Activated T-helper 1 cell treated with anti-CD3 and anti-CD28 coated beads, Interleukin-12 subunit alpha, Interleukin-12 subunit beta, Interleukin-2, Interleukin-4 antibody, amounts not matched to agents 30 ng/mL and 10 ng/mL and 1 ng/mL, durations not matched to agents 14 hours and 24 hours and 36 hours (primary cell): ENCODE data around the gene USP53. TPM values are rescaled to one million over a fixed set of nuclear protein-coding genes. Genes with fewer than 3 reads are reported as not detected.
"Not testable (repeated sequence)": the region's sequence is repeated elsewhere in the genome, so short reads cannot be mapped to it uniquely, and the experiment has no call there.

Source experiments
- DNase-seq: peaks from one replicate; pipeline ENCODE4 v3.0.0; 2021; ENCODE audit warnings: low spot score
- H3K27ac Mint-ChIP-seq: one replicate; pipeline ENCODE4 v1.8.0; 2021; ENCODE audit warnings: mild to moderate bottlenecking, mixed read lengths
- H3K27me3 Mint-ChIP-seq: one replicate; pipeline ENCODE4 v1.8.0; 2022; ENCODE audit warnings: mild to moderate bottlenecking, moderate library complexity, mixed read lengths; ENCODE audit not compliant: insufficient read depth
- H3K36me3 Mint-ChIP-seq: one replicate; pipeline ENCODE4 v1.8.0; 2021; ENCODE audit warnings: low read depth, mixed read lengths
- H3K4me1 Mint-ChIP-seq: one replicate; pipeline ENCODE4 v1.8.0; 2021; ENCODE audit warnings: low read depth, mixed read lengths
- H3K4me3 Mint-ChIP-seq: one replicate; pipeline ENCODE4 v1.8.0; 2021; ENCODE audit warnings: mild to moderate bottlenecking, moderate library complexity, mixed read lengths
- H3K9me3 Mint-ChIP-seq: one replicate; pipeline ENCODE4 v1.8.0; 2021; ENCODE audit warnings: mixed read lengths
- intact Hi-C: fragments of 100-400 bp; cut with micrococcal nuclease; formaldehyde crosslinking; loops from one replicate; pipeline ENCODE4 v1.15.1; 2024
- total RNA-seq: library from RNA; stranded (reverse); gene quantifications from 2 replicates; pipeline ENCODE4 v1.2.3, GENCODE V29; 2022

USP53 gene
- total RNA-seq, result 6.1 and 8.5 TPM in 2 replicates

- peak within 1 kb of the TSS; percentile 95 for H3K4me3 Mint-ChIP-seq
- peaks cover 39% of the 10 kb centered on the region for H3K4me1 Mint-ChIP-seq
- peak; percentile 90 for DNase-seq
- H3K27me3 Mint-ChIP-seq, result peaks cover 5% of the 10 kb centered on the region
- peak within 1 kb of the TSS; percentile 95 for H3K27ac Mint-ChIP-seq
- peaks cover 2% of the 10 kb centered on the region for H3K36me3 Mint-ChIP-seq
- intact Hi-C loops, result loop anchor here (1.0 to 5.0 kb wide), 7 partner anchors 26 to 527 kb away; partner anchors contain the start of genes METTL14 and SEC24D
- H3K9me3 Mint-ChIP-seq, result no peaks in the 10 kb centered on the region
Measured at GRCh38 chr4:119212234-119212963, at the start of gene USP53. Gene USP53, plus strand, starts transcription at chr4:119212713. Its CDS starts 27,047 bp downstream, at chr4:119239760.

GRCh38 chr4:119165767-119166166 lies 46.7 kb upstream of the USP53 start:
- no peaks in the 10 kb centered on the region for H3K9me3 Mint-ChIP-seq
- H3K36me3 Mint-ChIP-seq, result no peaks in the 10 kb centered on the region
- no peak for DNase-seq
- intact Hi-C loops, result no loop called here
- no peaks in the 10 kb centered on the region for H3K4me1 Mint-ChIP-seq
- no peak overlapping the region for H3K27ac Mint-ChIP-seq
- H3K4me3 Mint-ChIP-seq, result no peak overlapping the region
- H3K27me3 Mint-ChIP-seq, result no peaks in the 10 kb centered on the region

- H3K36me3 Mint-ChIP-seq, result no peaks in the 10 kb centered on the region
- no peaks in the 10 kb centered on the region for H3K4me1 Mint-ChIP-seq
- DNase-seq, result no peak
- H3K27ac Mint-ChIP-seq, result no peak overlapping the region
- H3K9me3 Mint-ChIP-seq, result no peaks in the 10 kb centered on the region
- H3K4me3 Mint-ChIP-seq, result no peak overlapping the region
- intact Hi-C loops, result no loop called here
- peaks cover 4% of the 10 kb centered on the region for H3K27me3 Mint-ChIP-seq
Measured at GRCh38 chr4:119170195-119170594, 42.3 kb upstream of the USP53 start.

DNA sequence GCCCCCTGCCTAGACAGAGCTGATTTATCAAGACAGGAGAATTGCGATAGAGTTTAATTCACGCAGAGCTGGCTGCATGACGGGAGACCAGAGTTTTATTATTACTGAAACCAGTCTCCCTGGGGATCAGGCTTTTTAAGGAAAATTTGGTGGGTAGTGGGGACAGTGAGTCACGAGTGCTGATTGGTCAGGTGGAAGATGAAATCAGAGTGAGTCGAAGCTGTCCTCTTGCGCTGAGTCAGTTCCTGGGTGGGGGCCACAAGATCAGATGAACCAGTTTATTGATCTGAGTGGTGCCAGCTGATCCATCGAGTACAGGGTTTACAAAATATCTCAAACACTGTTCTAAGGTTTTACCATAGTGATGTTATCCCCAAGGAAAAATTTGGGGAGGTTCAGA lies 40.3 kb upstream of the USP53 start:
- intact Hi-C loops, result no loop called here
- H3K27me3 Mint-ChIP-seq, result peaks cover 4% of the 10 kb centered on the region
- DNase-seq, result no peak
- H3K4me3 Mint-ChIP-seq, result no peak overlapping the region
- H3K36me3 Mint-ChIP-seq, result no peaks in the 10 kb centered on the region
- no peak overlapping the region for H3K27ac Mint-ChIP-seq
- no peaks in the 10 kb centered on the region for H3K4me1 Mint-ChIP-seq
- no peaks in the 10 kb centered on the region for H3K9me3 Mint-ChIP-seq

DNA sequence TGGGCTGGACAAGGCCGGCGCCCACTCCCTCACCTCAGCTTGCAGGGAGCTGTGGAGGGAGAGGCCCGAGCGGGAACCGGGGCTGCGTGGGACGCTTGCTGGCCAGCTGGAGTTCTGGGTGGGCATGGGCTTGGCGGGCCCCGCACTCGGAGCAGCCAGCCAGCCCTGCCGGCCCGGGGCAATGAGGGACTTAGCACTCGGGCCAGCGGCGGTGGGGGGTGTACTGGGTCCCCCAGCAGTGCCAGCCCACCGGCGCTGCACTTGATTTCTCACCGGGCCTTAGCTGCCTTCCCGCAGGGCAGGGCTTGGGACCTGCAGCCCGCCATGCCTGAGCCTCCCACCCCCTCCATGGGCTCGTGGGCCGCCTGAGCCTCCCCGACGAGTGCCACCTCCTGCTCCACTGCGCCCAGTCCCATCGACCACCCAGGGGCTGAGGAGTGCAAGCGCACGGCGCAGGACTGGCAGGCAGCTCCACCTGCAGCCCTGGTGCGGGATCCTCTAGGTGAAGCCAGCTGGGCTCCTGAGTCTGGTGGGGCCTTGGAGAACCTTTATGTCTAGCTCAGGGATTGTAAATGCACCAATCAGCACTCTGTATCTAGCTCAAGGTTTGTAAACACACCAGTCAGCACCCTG lies 38.7 kb upstream of the USP53 start:
- H3K36me3 Mint-ChIP-seq, DNase-seq, H3K9me3 Mint-ChIP-seq, H3K27me3 Mint-ChIP-seq, H3K4me1 Mint-ChIP-seq, intact Hi-C loops, H3K27ac Mint-ChIP-seq, H3K4me3 Mint-ChIP-seq: not testable (repeated sequence)

GRCh38 chr4:119179011-119179410 lies 33.5 kb upstream of the USP53 start:
- DNase-seq, result no peak
- intact Hi-C loops, result no loop called here
- peaks cover 7% of the 10 kb centered on the region for H3K27me3 Mint-ChIP-seq
- no peak overlapping the region for H3K4me3 Mint-ChIP-seq
- no peaks in the 10 kb centered on the region for H3K4me1 Mint-ChIP-seq
- H3K9me3 Mint-ChIP-seq, result no peaks in the 10 kb centered on the region
- H3K27ac Mint-ChIP-seq, result no peak overlapping the region
- no peaks in the 10 kb centered on the region for H3K36me3 Mint-ChIP-seq

GRCh38 chr4:119184128-119184527 lies 28.4 kb upstream of the USP53 start:
- no peak for DNase-seq
- H3K4me3 Mint-ChIP-seq, result no peak overlapping the region
- no peaks in the 10 kb centered on the region for H3K36me3 Mint-ChIP-seq
- intact Hi-C loops, result no loop called here
- no peak overlapping the region for H3K27ac Mint-ChIP-seq
- H3K27me3 Mint-ChIP-seq, result peaks cover 4% of the 10 kb centered on the region
- H3K9me3 Mint-ChIP-seq, result no peaks in the 10 kb centered on the region
- H3K4me1 Mint-ChIP-seq, result no peaks in the 10 kb centered on the region

- intact Hi-C loops, result no loop called here
- no peak overlapping the region for H3K27ac Mint-ChIP-seq
- DNase-seq, result no peak
- peaks cover 4% of the 10 kb centered on the region for H3K27me3 Mint-ChIP-seq
- H3K36me3 Mint-ChIP-seq, result no peaks in the 10 kb centered on the region
- H3K4me1 Mint-ChIP-seq, result no peaks in the 10 kb centered on the region
- no peak overlapping the region for H3K4me3 Mint-ChIP-seq
- no peaks in the 10 kb centered on the region for H3K9me3 Mint-ChIP-seq
Measured at GRCh38 chr4:119189638-119190037, 22.9 kb upstream of the USP53 start.

- H3K4me3 Mint-ChIP-seq, result no peak overlapping the region
- H3K36me3 Mint-ChIP-seq, result no peaks in the 10 kb centered on the region
- no peak overlapping the region for H3K27ac Mint-ChIP-seq
- peaks cover 4% of the 10 kb centered on the region for H3K27me3 Mint-ChIP-seq
- H3K4me1 Mint-ChIP-seq, result no peaks in the 10 kb centered on the region
- DNase-seq, result no peak
- intact Hi-C loops, result no loop called here
- no peaks in the 10 kb centered on the region for H3K9me3 Mint-ChIP-seq
Measured at GRCh38 chr4:119190354-119190753, 22.2 kb upstream of the USP53 start.

- intact Hi-C loops, result no loop called here
- Mint-ChIP-seq H3K9me3 (no peaks in the 10 kb centered on the region), H3K27me3 (peaks cover 2% of the 10 kb centered on the region), H3K36me3 (no peaks in the 10 kb centered on the region), H3K4me1 (no peaks in the 10 kb centered on the region), H3K4me3 (no peak overlapping the region), H3K27ac (no peak overlapping the region)
- DNase-seq, result no peak
Measured at GRCh38 chr4:119191505-119191904, 21.0 kb upstream of the USP53 start.

DNA sequence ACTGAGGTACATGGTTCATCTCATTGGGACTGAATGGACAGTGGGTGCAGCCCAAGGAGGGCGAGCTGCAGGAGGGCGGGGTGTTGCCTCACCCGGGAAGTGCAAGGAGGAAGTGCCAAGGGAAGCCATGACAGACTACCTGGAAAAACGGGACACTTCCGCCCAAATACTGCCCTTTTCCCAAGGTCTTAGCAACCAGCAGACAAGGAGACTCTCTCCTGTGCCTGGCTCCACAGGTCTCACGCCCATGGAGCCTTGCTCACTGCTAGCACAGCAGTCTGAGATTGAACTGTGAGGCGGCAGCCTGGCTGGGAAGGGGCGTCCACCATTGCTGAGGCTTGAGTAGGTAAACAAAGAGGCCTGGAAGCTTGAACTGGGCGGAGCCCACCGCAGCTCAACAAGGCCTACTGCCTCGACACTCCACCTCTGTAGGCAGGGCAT lies 14.7 kb upstream of the USP53 start:
- Mint-ChIP-seq H3K4me3 (no peak overlapping the region), H3K9me3 (no peaks in the 10 kb centered on the region), H3K36me3 (no peaks in the 10 kb centered on the region), H3K27ac (no peak overlapping the region), H3K27me3 (peaks cover 5% of the 10 kb centered on the region), H3K4me1 (no peaks in the 10 kb centered on the region)
- DNase-seq, result no peak
- intact Hi-C loops, result no loop called here

GRCh38 chr4:119204916-119205315 lies 7.6 kb upstream of the USP53 start:
- H3K27me3 Mint-ChIP-seq, result peaks cover 5% of the 10 kb centered on the region
- H3K36me3 Mint-ChIP-seq, result peaks cover 1% of the 10 kb centered on the region
- no peak overlapping the region for H3K4me3 Mint-ChIP-seq
- no peaks in the 10 kb centered on the region for H3K9me3 Mint-ChIP-seq
- intact Hi-C loops, result no loop called here
- DNase-seq, result no peak
- H3K4me1 Mint-ChIP-seq, result peaks cover 14% of the 10 kb centered on the region
- no peak overlapping the region for H3K27ac Mint-ChIP-seq

DNA sequence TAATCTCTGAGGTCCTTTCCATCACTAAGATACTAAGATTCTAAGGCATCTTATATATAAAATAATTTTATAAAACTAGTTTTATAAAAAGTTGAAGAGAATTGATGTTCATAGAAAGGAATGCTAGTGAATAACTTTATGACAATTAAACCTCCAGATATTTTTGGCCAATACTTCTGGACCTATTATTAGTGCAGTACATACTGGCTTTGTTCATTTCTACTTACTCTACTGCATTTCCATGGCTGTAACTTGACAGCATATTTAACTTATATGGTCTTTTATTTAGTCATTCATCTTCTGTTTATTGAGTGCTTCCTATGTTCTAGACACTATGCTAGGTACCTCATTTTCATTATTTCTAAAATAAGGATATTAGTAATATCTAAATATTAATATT lies 6.8 kb upstream of the USP53 start:
- H3K9me3 Mint-ChIP-seq, result no peaks in the 10 kb centered on the region
- intact Hi-C loops, result no loop called here
- H3K27ac Mint-ChIP-seq, result no peak overlapping the region
- no peak overlapping the region for H3K4me3 Mint-ChIP-seq
- peaks cover 2% of the 10 kb centered on the region for H3K27me3 Mint-ChIP-seq
- H3K36me3 Mint-ChIP-seq, result peaks cover 1% of the 10 kb centered on the region
- DNase-seq, result no peak
- H3K4me1 Mint-ChIP-seq, result peaks cover 18% of the 10 kb centered on the region
